NCI-H460 (cell line): ENCODE results near the gene TM7SF2. TPM values are rescaled to one million over a fixed set of nuclear protein-coding genes. Genes with fewer than 3 reads are reported as not detected.

Experiments
- DNase-seq: peaks from one replicate; pipeline ENCODE4 v3.0.0-alpha.2; 2016; ENCODE audit warnings: low read depth; ENCODE audit errors: extremely low read depth
- total RNA-seq: library from RNA; depleted of rRNA; stranded (reverse); fragments of >200 nt; shearing (Covaris generic); gene quantifications from 2 replicates; pipeline ENCODE4 v1.2.3, GENCODE V29; 2014

The TM7SF2 gene
- total RNA-seq, 1 experiment from 2014 or later, result 4.2 TPM

GRCh38 chr11:65087827-65088226 lies 23.8 kb upstream of the TM7SF2 start:
- no peak for DNase-seq

GRCh38 chr11:65089621-65090020 lies 22.1 kb upstream of the TM7SF2 start:
- DNase-seq, result no peak

- no peak for DNase-seq
Measured at GRCh38 chr11:65090628-65091027, 21.0 kb upstream of the TM7SF2 start.

- no peak for DNase-seq
Measured at GRCh38 chr11:65095427-65095826, 16.2 kb upstream of the TM7SF2 start.

- DNase-seq, result peak; percentile 69
Measured at GRCh38 chr11:65095974-65096806, 15.5 kb upstream of the TM7SF2 start, which contains the start of gene VPS51. Gene VPS51 (plus strand): TSS chr11:65096214. CDS start chr11:65096251, 37 bp downstream.

GRCh38 chr11:65096926-65097325 lies 14.7 kb upstream of the TM7SF2 start:
- no peak for DNase-seq

- no peak for DNase-seq
Measured at GRCh38 chr11:65100674-65101350, 10.9 kb upstream of the TM7SF2 start.

GRCh38 chr11:65102142-65103095 lies 9.3 kb upstream of the TM7SF2 start:
- DNase-seq, result no peak

- DNase-seq, result no peak
Measured at GRCh38 chr11:65103476-65103875, 8.2 kb upstream of the TM7SF2 start.

- DNase-seq, result no peak
Measured at GRCh38 chr11:65104628-65105027, 7.0 kb upstream of the TM7SF2 start.

- DNase-seq, result no peak
Measured at GRCh38 chr11:65107078-65107477, 4.6 kb upstream of the TM7SF2 start.

GRCh38 chr11:65107751-65108468 lies 3.8 kb upstream of the TM7SF2 start:
- no peak for DNase-seq

- no peak for DNase-seq
Measured at GRCh38 chr11:65108469-65109123, 3.1 kb upstream of the TM7SF2 start.

GRCh38 chr11:65109231-65110198 lies 2.2 kb upstream of the TM7SF2 start:
- DNase-seq, result no peak

GRCh38 chr11:65110354-65110861 lies 1.3 kb upstream of the TM7SF2 start:
- peak; percentile 72 for DNase-seq

- DNase-seq, result no peak
Measured at GRCh38 chr11:65111159-65111743, 421 bp upstream of the TM7SF2 start.

- no peak for DNase-seq
Measured at GRCh38 chr11:65112546-65113360, 1.1 kb downstream of the TM7SF2 start.
